22Rv1 (cell line): Measurements from ENCODE around the gene GTF2E1.

Source experiments
- ZFX ChIP-seq: fragments of 450-650 bp; IDR thresholded peaks from 2 replicates; pipeline ENCODE4 v1.6.1; 2017; ENCODE audit warnings: antibody characterized with exemption, borderline replicate concordance
- TF ChIP-seq, protein P1 (sequence below): fragments of 450-650 bp; IDR thresholded peaks from 2 replicates; pipeline ENCODE4 v1.5.1; 2017; ENCODE audit warnings: mild to moderate bottlenecking

DNA sequence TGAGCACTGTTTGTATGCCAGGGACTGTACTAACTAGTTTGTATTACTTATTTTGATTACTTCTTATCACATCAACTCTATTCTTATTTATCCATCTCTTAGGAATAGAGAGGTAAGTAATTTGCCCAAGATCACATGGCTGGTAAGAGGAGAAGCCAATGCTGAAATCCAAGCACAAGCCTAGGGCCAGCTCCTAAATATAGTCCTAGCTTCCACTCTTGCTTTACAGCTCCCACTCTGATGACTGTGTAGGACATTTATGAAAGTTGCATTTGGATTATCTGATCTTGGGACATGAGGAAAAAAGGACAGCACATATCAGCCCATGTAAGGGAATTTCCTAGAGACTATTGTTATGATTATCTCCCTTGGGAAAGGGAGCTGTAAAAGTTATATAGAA lies 58.1 kb downstream of the GTF2E1 start:
- TF ChIP-seq, protein P1, sequence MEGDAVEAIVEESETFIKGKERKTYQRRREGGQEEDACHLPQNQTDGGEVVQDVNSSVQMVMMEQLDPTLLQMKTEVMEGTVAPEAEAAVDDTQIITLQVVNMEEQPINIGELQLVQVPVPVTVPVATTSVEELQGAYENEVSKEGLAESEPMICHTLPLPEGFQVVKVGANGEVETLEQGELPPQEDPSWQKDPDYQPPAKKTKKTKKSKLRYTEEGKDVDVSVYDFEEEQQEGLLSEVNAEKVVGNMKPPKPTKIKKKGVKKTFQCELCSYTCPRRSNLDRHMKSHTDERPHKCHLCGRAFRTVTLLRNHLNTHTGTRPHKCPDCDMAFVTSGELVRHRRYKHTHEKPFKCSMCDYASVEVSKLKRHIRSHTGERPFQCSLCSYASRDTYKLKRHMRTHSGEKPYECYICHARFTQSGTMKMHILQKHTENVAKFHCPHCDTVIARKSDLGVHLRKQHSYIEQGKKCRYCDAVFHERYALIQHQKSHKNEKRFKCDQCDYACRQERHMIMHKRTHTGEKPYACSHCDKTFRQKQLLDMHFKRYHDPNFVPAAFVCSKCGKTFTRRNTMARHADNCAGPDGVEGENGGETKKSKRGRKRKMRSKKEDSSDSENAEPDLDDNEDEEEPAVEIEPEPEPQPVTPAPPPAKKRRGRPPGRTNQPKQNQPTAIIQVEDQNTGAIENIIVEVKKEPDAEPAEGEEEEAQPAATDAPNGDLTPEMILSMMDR: no peak
- no peak for TF ChIP-seq ZFX
